AG04450 (cell line): Measurements from ENCODE around the gene GAS2L1. TPM values are rescaled to one million over a fixed set of nuclear protein-coding genes. Genes with fewer than 3 reads are reported as not detected.

Experiments used
- CTCF ChIA-PET: fragments of 300-600, 350-600 bp; formaldehyde crosslinking; extraction: SDS; loops from one replicate; lab custom pipeline; 2022; ENCODE audit warnings: antibody characterized with exemption, inconsistent platforms; lab: Charles Lee
- POLR2A ChIA-PET: fragments of 350-600 bp; formaldehyde crosslinking; extraction: SDS; loops from one replicate; lab custom pipeline; 2021; ENCODE audit warnings: antibody characterized with exemption, inconsistent platforms; lab: Yijun Ruan, JAX
- DNase-seq: peaks from one replicate; pipeline ENCODE4 v3.0.0-alpha.2; 2011; ENCODE audit warnings: low read depth, low spot score
- H3K27ac ChIP-seq: one replicate; pipeline ENCODE4 v1.5.1; 2012; ENCODE audit warnings: low read depth, low read length, control low read depth
- H3K27me3 ChIP-seq: one replicate; pipeline ENCODE4 v1.6.0; 2012; ENCODE audit warnings: low read length; ENCODE audit not compliant: control insufficient read depth, insufficient read depth
- H3K4me3 ChIP-seq: 2 replicates; pipeline ENCODE4 v1.5.1; 2011; ENCODE audit warnings: mild to moderate bottlenecking, low read depth, low read length, control low read depth
- H3K9me3 ChIP-seq: 2 replicates; pipeline ENCODE4 v1.5.1; 2012; ENCODE audit warnings: low read length; ENCODE audit not compliant: control insufficient read depth, insufficient read depth
- CTCF ChIP-seq: IDR thresholded peaks from 2 replicates; pipeline ENCODE4 v1.5.1; 2011; ENCODE audit warnings: low read depth, low read length, control low read depth, inconsistent platforms
- polyA plus RNA-seq: library from polyadenylated mRNA; depleted of rRNA; stranded (reverse); fragments of >200 nt; gene quantifications from 2 replicates; pipeline ENCODE4 v1.2.3, GENCODE V29; 2011

The GAS2L1 gene
- polyA plus RNA-seq, 1 experiment = 4.5 TPM

DNA sequence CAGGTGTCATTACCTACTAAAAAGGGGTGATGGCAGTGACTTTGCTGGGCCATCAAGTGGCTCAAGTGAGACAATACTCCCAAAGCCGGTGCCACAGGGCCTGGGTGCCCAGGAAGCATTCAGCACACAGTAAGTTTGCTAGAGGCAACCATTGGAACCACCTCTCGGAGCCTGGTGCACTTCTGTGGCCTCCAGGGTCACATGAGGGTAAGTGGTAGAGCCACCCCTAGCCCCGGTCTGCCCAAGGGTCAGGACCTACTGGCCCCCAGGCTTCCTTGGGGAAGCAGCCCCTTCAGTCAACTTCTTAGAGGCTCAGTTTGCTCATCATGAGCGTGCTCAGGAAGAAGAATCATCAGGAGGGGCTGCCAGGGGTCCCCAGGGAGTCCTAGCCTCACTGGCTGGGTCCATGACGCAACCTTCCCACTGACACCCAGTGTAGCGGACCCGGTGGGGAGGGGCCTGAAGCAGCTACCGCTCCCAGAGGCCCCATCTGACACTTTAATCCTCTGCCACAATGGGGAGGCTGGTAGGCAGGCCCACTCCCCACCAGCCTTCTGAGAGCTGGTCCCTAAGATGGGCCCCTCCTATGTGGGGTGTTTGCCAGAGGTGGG is 26.5 kb downstream of the GAS2L1 start:
- ChIA-PET POLR2A (no interaction called here), CTCF (no interaction called here)
- TF ChIP-seq CTCF = no peak
- no peak overlapping the region for H3K4me3 ChIP-seq
- H3K27me3 ChIP-seq = no peaks in the 10 kb centered on the region
- no peaks in the 10 kb centered on the region; the same call in 1 of the 2 replicates for H3K9me3 ChIP-seq
- no peak overlapping the region for H3K27ac ChIP-seq
- no peak for DNase-seq

DNA sequence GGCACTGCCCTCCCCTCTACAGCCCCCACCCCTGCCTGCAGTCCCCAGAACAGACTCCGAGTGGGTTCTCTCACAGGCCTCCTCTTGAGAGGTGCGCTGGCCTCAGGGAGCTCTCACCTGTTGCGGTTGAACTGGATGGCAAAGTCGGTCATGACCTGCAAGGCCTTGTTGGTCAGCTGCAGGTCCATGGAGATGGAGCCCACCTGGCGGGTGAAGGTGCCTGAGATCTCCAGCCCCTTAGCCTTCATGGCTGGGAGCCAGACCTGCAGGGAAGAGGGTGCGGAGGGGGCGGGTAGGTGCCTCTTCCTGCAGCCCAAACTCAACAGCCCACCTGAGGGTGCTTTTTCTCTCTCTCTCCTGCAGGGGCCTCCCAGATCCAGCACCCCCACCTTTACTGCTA is 27.7 kb downstream of the GAS2L1 start:
- Histone ChIP-seq H3K27me3 (no peaks in the 10 kb centered on the region), H3K4me3 (no peak overlapping the region), H3K9me3 (no peaks in the 10 kb centered on the region), H3K27ac (no peak overlapping the region)
- ChIA-PET CTCF (no interaction called here), POLR2A (no interaction called here)
- no peak for TF ChIP-seq CTCF
- DNase-seq = no peak

DNA sequence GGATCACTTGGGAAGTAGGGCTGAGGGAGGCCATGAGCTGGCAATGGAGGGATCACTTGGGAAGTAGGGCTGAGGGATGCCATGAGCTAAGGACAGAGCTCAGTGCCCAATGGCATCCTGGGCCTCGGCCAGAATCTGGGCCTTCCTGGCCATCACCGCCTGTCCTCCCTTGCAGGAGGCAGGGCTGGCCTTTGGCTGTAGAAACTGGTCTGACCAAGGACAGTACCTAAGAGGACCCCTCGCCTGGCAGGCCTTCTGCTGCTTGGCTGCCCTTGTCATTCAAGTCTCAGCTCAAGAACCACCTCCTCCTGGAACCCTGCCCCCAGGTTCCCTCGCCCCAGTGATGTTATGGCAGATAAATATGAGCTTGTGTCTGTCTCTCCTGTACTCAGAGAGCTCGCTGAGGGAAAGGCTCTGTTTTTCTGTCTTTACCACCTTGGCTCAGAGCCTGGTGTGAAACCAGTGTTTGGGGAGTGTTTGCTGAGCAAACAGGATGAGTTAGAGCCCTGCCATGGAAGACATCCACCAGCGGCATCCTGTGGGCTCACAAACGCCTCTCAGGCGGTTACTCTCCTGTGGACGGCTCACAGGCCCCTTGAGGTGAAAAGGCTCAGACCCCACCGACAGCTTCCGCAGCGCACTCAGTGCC is 28.4 kb downstream of the GAS2L1 start:
- no peak for TF ChIP-seq CTCF
- ChIA-PET POLR2A (interaction anchor here (0.6 kb wide), 1 partner anchor 36 kb away, joined by 3 read pairs; no protein-coding TSS in a partner anchor), CTCF (no interaction called here)
- no peaks in the 10 kb centered on the region for H3K27me3 ChIP-seq
- no peaks in the 10 kb centered on the region for H3K9me3 ChIP-seq
- H3K4me3 ChIP-seq = no peak overlapping the region
- no peak for DNase-seq
- H3K27ac ChIP-seq = no peak overlapping the region

- no peaks in the 10 kb centered on the region for H3K27me3 ChIP-seq
- no peak overlapping the region for H3K4me3 ChIP-seq
- CTCF ChIA-PET = no interaction called here
- DNase-seq = no peak
- no peaks in the 10 kb centered on the region for H3K9me3 ChIP-seq
- POLR2A ChIA-PET = no interaction called here
- TF ChIP-seq CTCF = no peak
- no peak overlapping the region for H3K27ac ChIP-seq
These were observed 29.2 kb downstream of the GAS2L1 start for GRCh38 chr22:29335656-29336055.

- no peak overlapping the region for H3K27ac ChIP-seq
- ChIA-PET CTCF (no interaction called here), POLR2A (no interaction called here)
- no peak for DNase-seq
- H3K27me3 ChIP-seq = no peaks in the 10 kb centered on the region
- no peak for TF ChIP-seq CTCF
- no peak overlapping the region for H3K4me3 ChIP-seq
- no peaks in the 10 kb centered on the region for H3K9me3 ChIP-seq
These were observed 30.5 kb downstream of the GAS2L1 start for GRCh38 chr22:29336751-29337490.
